Epithelial cell of proximal tubule (primary cell): ENCODE measurements around the gene GPR139. TPM values are rescaled to one million over a fixed set of nuclear protein-coding genes. Genes with fewer than 3 reads are reported as not detected.

ENCODE experiments used
- DNase-seq: peaks from one replicate; pipeline ENCODE4 v3.0.0-alpha.2; 2011; ENCODE audit warnings: low read depth
- H3K4me3 ChIP-seq: 2 replicates; pipeline ENCODE4 v1.5.1; 2011; ENCODE audit warnings: low read depth, mild to moderate bottlenecking, low read length
- CTCF ChIP-seq: conservative IDR thresholded peaks from 2 replicates; pipeline ENCODE4 v1.5.1; 2012; ENCODE audit warnings: low read depth, mild to moderate bottlenecking, low read length
- total RNA-seq: library from RNA; depleted of rRNA; stranded (reverse); fragments of >200 nt; gene quantifications from 2 replicates; pipeline ENCODE4 v1.2.3, GENCODE V29; 2015

Gene GPR139
- total RNA-seq, 1 donor from 2014 or later, result not detected

- H3K4me3 ChIP-seq, result no peak overlapping the region
- no peak for DNase-seq
- no peak for TF ChIP-seq CTCF
Measured at GRCh38 chr16:20075243-20075642, 1.6 kb upstream of the GPR139 start.

GRCh38 chr16:20074099-20074991 is 655 bp upstream of the GPR139 start:
- TF ChIP-seq CTCF, result no peak
- DNase-seq, result no peak
- no peak overlapping the region for H3K4me3 ChIP-seq

DNA sequence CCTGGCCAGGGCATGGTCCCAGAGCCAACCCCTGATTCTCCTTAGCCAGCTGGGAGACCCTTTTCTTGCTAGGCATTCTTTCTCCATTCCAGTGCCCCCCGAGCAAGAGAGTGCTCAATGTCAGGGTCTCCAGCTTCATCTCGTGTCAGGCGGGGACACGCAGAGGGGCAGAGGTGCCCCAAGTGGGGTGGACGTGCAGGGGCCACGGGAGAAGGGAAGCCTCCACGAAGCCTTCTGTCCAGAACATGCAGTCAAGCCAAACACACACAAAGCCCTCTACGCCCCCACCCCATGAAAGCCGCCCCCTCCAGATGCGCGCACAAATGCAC is 852 bp downstream of the GPR139 start:
- no peak overlapping the region for H3K4me3 ChIP-seq
- no peak for DNase-seq
- TF ChIP-seq CTCF, result no peak

DNA sequence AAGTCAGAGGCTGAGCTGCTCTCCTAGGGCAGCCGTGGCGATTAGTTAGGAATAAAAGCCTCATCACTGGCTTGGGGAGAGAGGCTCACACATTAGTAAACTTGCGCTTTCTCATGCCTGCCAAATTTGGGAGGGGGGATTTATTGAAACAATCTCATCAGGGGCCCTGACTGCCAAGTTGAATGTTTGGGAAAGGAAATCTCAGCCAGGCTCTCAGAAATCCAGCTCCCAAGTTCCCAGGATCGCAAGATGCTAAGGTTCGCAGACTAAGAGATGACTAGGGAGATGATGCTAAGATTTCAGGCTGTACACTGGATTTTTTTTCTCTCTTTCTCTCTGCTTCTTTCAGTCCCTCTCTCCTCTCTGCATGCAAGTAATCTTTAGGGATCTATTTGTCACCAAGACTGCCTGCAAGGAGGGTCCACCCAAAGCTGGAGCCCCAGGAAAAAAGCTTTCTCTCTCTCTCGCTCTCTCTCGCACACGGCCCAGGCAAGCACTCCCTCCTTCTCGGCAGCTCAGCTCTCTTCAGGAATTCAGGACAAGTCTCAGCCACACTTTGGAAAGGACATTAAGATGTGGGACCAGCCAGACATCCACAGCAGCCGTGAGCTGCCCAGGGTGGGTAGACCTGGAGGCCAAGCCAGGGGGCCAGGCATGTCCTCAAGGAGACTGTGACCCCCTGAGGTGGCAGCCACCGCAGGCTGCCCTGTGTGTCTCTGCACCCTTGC is 1.4 kb downstream of the GPR139 start:
- no peak for TF ChIP-seq CTCF
- H3K4me3 ChIP-seq, result no peak overlapping the region
- DNase-seq, result no peak

- no peak for TF ChIP-seq CTCF
- H3K4me3 ChIP-seq, result no peak overlapping the region
- DNase-seq, result no peak
Measured at GRCh38 chr16:20064931-20065330, 8.8 kb downstream of the GPR139 start.

- no peak overlapping the region for H3K4me3 ChIP-seq
- no peak for TF ChIP-seq CTCF
- DNase-seq, result no peak
Measured at GRCh38 chr16:20064520-20064919, 9.2 kb downstream of the GPR139 start.
